Kidney epithelial cell (primary cell): ENCODE data around the gene USP32. TPM values are rescaled to one million over a fixed set of nuclear protein-coding genes. Genes with fewer than 3 reads are reported as not detected.
"Not testable (repeated sequence)": the region's sequence is repeated elsewhere in the genome, so short reads cannot be mapped to it uniquely, and the experiment has no call there.

Source experiments
- DNase-seq: peaks from one replicate; pipeline ENCODE4 v3.0.0-alpha.2; 2010; ENCODE audit warnings: low read depth
- H3K27me3 ChIP-seq: 2 replicates; pipeline ENCODE4 v1.6.0; 2011; ENCODE audit warnings: low read length; ENCODE audit not compliant: control insufficient read depth, insufficient read depth
- H3K36me3 ChIP-seq: 2 replicates; pipeline ENCODE4 v1.5.1; 2011; ENCODE audit warnings: low read length; ENCODE audit not compliant: control insufficient read depth, insufficient read depth
- H3K4me3 ChIP-seq: 2 replicates; pipeline ENCODE4 v1.5.1; 2011; ENCODE audit warnings: low read depth, mild to moderate bottlenecking, control low read depth, low read length
- total RNA-seq: library from RNA; depleted of rRNA; stranded (reverse); fragments of >200 nt; gene quantifications from 2 replicates; pipeline ENCODE4 v1.2.3, GENCODE V29; 2015
- TF ChIP-seq, protein P1 (sequence below): IDR thresholded peaks from 2 replicates; pipeline ENCODE4 v1.5.1; 2011; ENCODE audit warnings: mild to moderate bottlenecking, moderate library complexity, low read length, control low read depth, inconsistent platforms; ENCODE audit not compliant: insufficient read depth, poor library complexity, severe bottlenecking

USP32 gene
- total RNA-seq, 1 donor from 2014 or later = 37.2 TPM

DNA sequence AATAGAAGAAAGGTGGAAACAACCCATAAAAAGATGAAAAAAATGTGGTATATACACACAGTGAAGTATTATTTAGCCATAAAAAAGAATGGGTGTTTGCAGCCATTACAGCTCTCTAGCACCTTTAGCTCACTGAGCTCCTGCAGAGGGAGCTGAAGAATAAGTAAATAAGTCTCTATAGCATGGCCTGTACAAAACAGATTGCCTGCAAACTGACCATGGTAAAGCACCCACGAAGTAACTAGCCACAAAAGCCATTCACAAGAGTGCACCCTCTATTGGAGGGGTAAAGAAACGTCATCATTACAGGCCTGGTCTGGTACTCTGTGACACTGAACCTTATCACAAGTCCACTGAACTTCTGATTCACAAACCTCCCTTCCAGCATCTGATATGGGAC is 76.3 kb downstream of the USP32 start:
- TF ChIP-seq, protein P1, sequence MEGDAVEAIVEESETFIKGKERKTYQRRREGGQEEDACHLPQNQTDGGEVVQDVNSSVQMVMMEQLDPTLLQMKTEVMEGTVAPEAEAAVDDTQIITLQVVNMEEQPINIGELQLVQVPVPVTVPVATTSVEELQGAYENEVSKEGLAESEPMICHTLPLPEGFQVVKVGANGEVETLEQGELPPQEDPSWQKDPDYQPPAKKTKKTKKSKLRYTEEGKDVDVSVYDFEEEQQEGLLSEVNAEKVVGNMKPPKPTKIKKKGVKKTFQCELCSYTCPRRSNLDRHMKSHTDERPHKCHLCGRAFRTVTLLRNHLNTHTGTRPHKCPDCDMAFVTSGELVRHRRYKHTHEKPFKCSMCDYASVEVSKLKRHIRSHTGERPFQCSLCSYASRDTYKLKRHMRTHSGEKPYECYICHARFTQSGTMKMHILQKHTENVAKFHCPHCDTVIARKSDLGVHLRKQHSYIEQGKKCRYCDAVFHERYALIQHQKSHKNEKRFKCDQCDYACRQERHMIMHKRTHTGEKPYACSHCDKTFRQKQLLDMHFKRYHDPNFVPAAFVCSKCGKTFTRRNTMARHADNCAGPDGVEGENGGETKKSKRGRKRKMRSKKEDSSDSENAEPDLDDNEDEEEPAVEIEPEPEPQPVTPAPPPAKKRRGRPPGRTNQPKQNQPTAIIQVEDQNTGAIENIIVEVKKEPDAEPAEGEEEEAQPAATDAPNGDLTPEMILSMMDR = no peak
- no peak for DNase-seq
- no peaks in the 10 kb centered on the region for H3K27me3 ChIP-seq
- H3K36me3 ChIP-seq = no peaks in the 10 kb centered on the region
- no peak overlapping the region for H3K4me3 ChIP-seq

DNA sequence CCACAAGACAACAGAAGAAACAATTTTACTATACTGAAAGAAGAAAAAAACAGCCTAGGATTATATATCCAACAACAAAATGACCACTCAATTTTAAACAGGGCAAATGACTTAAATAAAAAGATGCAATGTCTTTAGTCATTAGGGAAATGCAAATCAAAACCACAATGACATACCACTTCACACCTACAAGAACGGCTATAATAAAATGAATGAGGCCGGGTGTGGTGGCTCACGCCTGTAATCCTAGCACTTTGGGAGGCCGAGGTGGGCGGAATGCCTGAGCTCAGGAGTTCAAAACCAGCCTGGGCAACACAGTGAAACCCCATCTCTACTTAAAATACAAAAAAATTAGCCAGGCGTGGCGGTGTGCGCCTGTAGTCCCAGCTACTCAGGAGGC is 77.0 kb downstream of the USP32 start:
- not testable (repeated sequence) for H3K36me3 ChIP-seq, H3K27me3 ChIP-seq, H3K4me3 ChIP-seq, DNase-seq

DNA sequence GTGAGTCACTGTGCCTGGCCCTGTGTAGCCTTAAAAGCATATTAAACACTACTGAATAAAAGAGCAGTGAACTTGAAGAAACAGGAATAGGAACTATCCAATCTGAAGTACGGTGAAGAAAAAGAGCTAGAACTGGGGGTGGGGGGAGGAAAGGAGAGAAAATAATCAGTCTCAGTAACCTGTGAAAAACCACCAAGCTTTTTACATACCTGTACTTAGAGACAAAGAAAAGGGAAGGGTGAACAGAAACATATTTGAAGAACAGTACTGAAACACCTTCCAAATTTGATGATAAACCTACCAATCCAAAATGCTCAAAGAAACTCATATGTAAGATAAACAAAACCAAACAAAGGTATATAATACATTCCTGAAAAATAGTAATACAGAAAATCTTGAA is 77.5 kb downstream of the USP32 start:
- H3K27me3 ChIP-seq = no peaks in the 10 kb centered on the region
- DNase-seq = no peak
- H3K36me3 ChIP-seq = no peaks in the 10 kb centered on the region
- H3K4me3 ChIP-seq = no peak overlapping the region
- TF ChIP-seq, protein P1 = no peak

DNA sequence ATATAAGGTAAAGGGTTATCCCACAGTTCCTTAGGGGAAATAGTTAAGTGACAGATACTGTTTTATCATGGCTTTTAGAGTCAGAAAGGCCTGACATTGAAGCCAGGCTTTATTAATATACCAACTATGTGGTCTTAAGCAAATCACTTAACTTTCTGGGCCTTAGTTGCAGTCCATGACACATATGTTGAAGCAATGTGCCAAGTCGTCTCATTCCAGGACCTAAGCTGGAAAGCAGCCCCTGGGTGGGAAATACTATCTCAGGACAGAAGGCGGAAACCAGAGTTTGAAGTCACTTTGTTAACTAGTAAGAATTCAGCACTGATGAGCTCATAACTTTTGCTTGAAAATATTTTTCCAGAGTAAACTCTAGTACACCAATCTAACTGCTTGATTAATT is 80.0 kb downstream of the USP32 start:
- H3K4me3 ChIP-seq = no peak overlapping the region
- no peak for DNase-seq
- no peaks in the 10 kb centered on the region for H3K36me3 ChIP-seq
- H3K27me3 ChIP-seq = no peaks in the 10 kb centered on the region
- TF ChIP-seq, protein P1 = no peak

DNA sequence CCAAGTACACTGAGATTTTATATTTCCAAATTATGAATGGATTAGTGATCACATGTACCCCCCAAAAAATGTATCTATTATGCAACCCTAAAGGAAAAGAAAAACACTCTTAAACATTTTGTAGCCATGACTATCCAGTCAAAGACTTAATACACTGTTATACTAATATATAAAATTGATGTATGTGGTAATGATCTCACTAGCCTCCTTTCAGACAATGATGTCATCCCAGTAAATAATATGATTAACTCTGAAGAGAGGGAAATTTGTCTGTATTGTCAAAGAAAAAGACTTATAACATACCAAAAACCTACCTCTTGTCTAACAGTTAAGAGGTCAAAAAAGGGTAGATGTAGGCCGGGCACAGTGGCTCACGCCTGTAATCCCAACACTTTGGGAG is 80.7 kb downstream of the USP32 start:
- no peaks in the 10 kb centered on the region for H3K27me3 ChIP-seq
- no peak for DNase-seq
- H3K4me3 ChIP-seq = no peak overlapping the region
- TF ChIP-seq, protein P1 = no peak
- H3K36me3 ChIP-seq = no peaks in the 10 kb centered on the region

DNA sequence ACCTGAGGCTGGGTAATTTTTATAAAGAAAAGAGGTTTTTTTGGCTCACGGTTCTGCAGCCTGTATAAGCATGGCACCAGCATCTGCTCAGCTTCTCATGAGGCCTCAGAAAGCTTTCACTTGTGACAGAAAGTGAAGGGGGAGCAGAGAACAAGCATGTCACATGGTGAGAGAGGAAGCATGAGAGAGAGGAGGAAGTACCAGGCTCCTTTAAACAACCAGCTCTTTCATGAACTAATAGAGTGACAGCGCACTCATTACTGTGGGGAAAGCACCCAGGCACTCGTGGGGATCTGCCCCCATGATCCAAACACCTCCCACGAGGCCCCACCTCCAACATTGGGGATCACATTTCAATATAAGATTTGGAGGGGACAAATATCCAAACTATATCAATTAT is 86.8 kb downstream of the USP32 start:
- TF ChIP-seq, protein P1 = no peak
- no peaks in the 10 kb centered on the region for H3K36me3 ChIP-seq
- no peak for DNase-seq
- no peak overlapping the region for H3K4me3 ChIP-seq
- H3K27me3 ChIP-seq = no peaks in the 10 kb centered on the region

DNA sequence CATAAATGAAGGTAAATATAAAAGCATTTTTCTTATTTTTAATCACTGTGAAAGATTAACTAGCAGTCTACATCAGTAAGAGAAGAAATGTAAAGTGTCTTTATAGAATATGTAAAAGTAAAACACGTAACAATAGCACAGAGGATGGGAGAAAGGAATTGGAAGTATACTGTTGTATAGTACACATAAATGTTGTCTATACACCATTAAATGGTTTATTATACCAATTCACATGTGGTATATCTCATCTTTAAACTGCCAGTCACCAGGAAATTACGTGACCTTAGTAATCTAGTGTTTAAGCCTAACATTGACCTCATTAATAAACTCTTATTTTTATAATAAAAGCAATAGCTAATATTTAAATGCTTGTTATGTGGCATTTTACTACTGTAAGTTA is 87.4 kb downstream of the USP32 start:
- Histone ChIP-seq H3K36me3 (no peaks in the 10 kb centered on the region), H3K4me3 (no peak overlapping the region), H3K27me3 (no peaks in the 10 kb centered on the region)
- DNase-seq = no peak
- TF ChIP-seq, protein P1 = no peak
